ENCODE data around the gene DDX19B.

GRCh38 chr16:70298988-70299938, at the start of gene DDX19B:
- TF ChIP-seq CTCF (IDR thresholded peaks at IDR 0.05) (no peak), POLR2A (IDR thresholded peaks at IDR 0.05) (peak in 1 of 2 donors; percentile 49)

Measured in heart left ventricle (tissue), 13 donors.